Esophagus muscularis mucosa (tissue), 4 donors: ENCODE results near the gene CCDC116.

Experiments used
- CTCF ChIP-seq, 3 experiments: fragments of 200-600 bp in 2 of 3; fragments of 450-650 bp in 1 of 3; sonication (generic) in 2 of 3; IDR thresholded peaks; one replicate each; pipeline ENCODE4 v1.5.1; 2017 to 2019; ENCODE audit warnings: antibody characterized with exemption in 3 of 3, mild to moderate bottlenecking in 2 of 3, moderate library complexity in 1 of 3
- EP300 ChIP-seq: sonication (generic); formaldehyde crosslinking; IDR thresholded peaks from one replicate; pipeline ENCODE4 v1.6.1; 2017; ENCODE audit warnings: antibody characterized with exemption
- POLR2AphosphoS5 ChIP-seq, 2 donors: sonication (generic); formaldehyde crosslinking; IDR thresholded peaks; one replicate each; pipeline ENCODE4 v1.6.1; 2017; ENCODE audit warnings: antibody characterized with exemption in 2 of 2

- no peak for TF ChIP-seq EP300
- TF ChIP-seq CTCF (IDR thresholded peaks at IDR 0.05) = no peak
- TF ChIP-seq POLR2AphosphoS5 (IDR thresholded peaks at IDR 0.05) = no peak
Observed at GRCh38 chr22:21602579-21602978, 30.0 kb upstream of the CCDC116 start.
